SK-N-SH (cell line): ENCODE data around the gene ARGLU1. TPM values are rescaled to one million over a fixed set of nuclear protein-coding genes. Genes with fewer than 3 reads are reported as not detected.

ENCODE experiments used
- CTCF ChIA-PET: fragments of 300-600, 350-600 bp; formaldehyde crosslinking; extraction: SDS; loops from one replicate; lab custom pipeline; 2021; lab: Yijun Ruan, JAX
- POLR2A ChIA-PET: fragments of 350-600 bp; sonication (Branson Sonifier 250); formaldehyde crosslinking; extraction: SDS; loops from one replicate; lab custom pipeline; 2020; ENCODE audit warnings: antibody characterized with exemption, inconsistent platforms; lab: Yijun Ruan, JAX
- DNase-seq: peaks from one replicate; pipeline ENCODE4 v3.0.0; 2012
- H2AFZ ChIP-seq: fragments of 200-600 bp; sonication (generic); 2 replicates; pipeline ENCODE4 v1.8.1; 2016; ENCODE audit warnings: antibody characterized with exemption, mild to moderate bottlenecking, low read depth
- H3F3A ChIP-seq: fragments of 200-600 bp; sonication (generic); replicated peaks from 2 replicates; pipeline ENCODE3; 2016; ENCODE audit warnings: antibody characterized with exemption, mild to moderate bottlenecking; ENCODE audit not compliant: insufficient read depth
- H3K27ac ChIP-seq, 2 experiments: fragments of 200-500 bp in 1 of 2; fragments of 200-600 bp in 1 of 2; sonication (Bioruptor generic) in 1 of 2; sonication (generic), shearing (Covaris generic) in 1 of 2; 2 replicates each; pipeline versions ENCODE4 v1.5.1 to v1.6.1; 2014 to 2016; ENCODE audit warnings: low read depth in 2 of 2, inconsistent platforms in 1 of 2, low read length in 1 of 2, mild to moderate bottlenecking in 1 of 2, mixed read lengths in 1 of 2
- H3K27me3 ChIP-seq: fragments of 200-600 bp; sonication (generic), shearing (Covaris generic); 2 replicates; pipeline ENCODE4 v1.6.1; 2016; ENCODE audit warnings: mixed run types; ENCODE audit not compliant: insufficient read depth
- H3K36me3 ChIP-seq, 2 experiments: fragments of 200-500 bp in 1 of 2; fragments of 200-600 bp in 1 of 2; sonication (Bioruptor generic) in 1 of 2; sonication (generic) in 1 of 2; replicated peaks in 1 of 2; 2 replicates each; pipeline versions ENCODE3 to v1.5.1; 2014 to 2016; ENCODE audit warnings: low read length in 1 of 2, mild to moderate bottlenecking in 1 of 2; ENCODE audit not compliant: insufficient read depth in 2 of 2, control insufficient read depth in 1 of 2
- H3K4me1 ChIP-seq, 2 experiments: fragments of 200-500 bp in 1 of 2; fragments of 200-600 bp in 1 of 2; sonication (Bioruptor generic) in 1 of 2; sonication (generic), shearing (Covaris generic) in 1 of 2; 2 replicates each; pipeline versions ENCODE4 v1.5.1 to v1.6.1; 2014 to 2016; ENCODE audit warnings: low read depth in 1 of 2, low read length in 1 of 2, mixed run types in 1 of 2; ENCODE audit not compliant: insufficient read depth in 2 of 2, control insufficient read depth in 1 of 2
- H3K4me2 ChIP-seq: fragments of 200-600 bp; sonication (generic), shearing (Covaris generic); 2 replicates; pipeline ENCODE4 v1.6.1; 2017; ENCODE audit warnings: mixed run types
- H3K4me3 ChIP-seq, 2 experiments: fragments of 200-500 bp in 1 of 2; fragments of 200-600 bp in 1 of 2; sonication (Bioruptor generic) in 1 of 2; sonication (generic), shearing (Covaris generic) in 1 of 2; 2 replicates each; pipeline versions ENCODE4 v1.5.1 to v1.8.1; 2014 to 2016; ENCODE audit warnings: low read depth in 2 of 2, inconsistent platforms in 1 of 2, low read length in 1 of 2, mild to moderate bottlenecking in 1 of 2, mixed read lengths in 1 of 2, moderate library complexity in 1 of 2
- H3K79me2 ChIP-seq: fragments of 200-600 bp; sonication (generic); 2 replicates; pipeline ENCODE4 v1.8.1; 2017; ENCODE audit warnings: mild to moderate bottlenecking; ENCODE audit not compliant: insufficient read depth
- H3K9ac ChIP-seq: fragments of 200-600 bp; sonication (generic); 2 replicates; pipeline ENCODE4 v1.6.1; 2017; ENCODE audit warnings: mixed run types
- H3K9me2 ChIP-seq: fragments of 200-600 bp; sonication (generic); 2 replicates; pipeline ENCODE4 v1.6.1; 2017; ENCODE audit warnings: mixed run types
- H3K9me3 ChIP-seq: fragments of 200-600 bp; sonication (generic); 2 replicates; pipeline ENCODE4 v1.6.1; 2017; ENCODE audit warnings: mixed run types, mild to moderate bottlenecking, moderate library complexity
- H4K20me1 ChIP-seq: fragments of 200-600 bp; sonication (generic); 2 replicates; pipeline ENCODE4 v1.6.1; 2017; ENCODE audit warnings: mild to moderate bottlenecking, mixed run types; ENCODE audit not compliant: insufficient read depth
- CHD2 ChIP-seq: fragments of 150-350 bp; IDR thresholded peaks from 2 replicates; pipeline ENCODE4 v1.6.1; 2018; ENCODE audit warnings: low read length; ENCODE audit not compliant: partially characterized antibody
- EP300 ChIP-seq, 2 experiments: IDR thresholded peaks; 2 replicates each; pipeline versions ENCODE4 v1.4.0 to v1.6.1; 2012; ENCODE audit warnings: borderline replicate concordance in 1 of 2, low read depth in 1 of 2, low read length in 1 of 2
- EZH2phosphoT487 ChIP-seq: fragments of 200-600 bp; sonication (generic); IDR thresholded peaks from 2 replicates; pipeline ENCODE4 v1.6.1; 2017; ENCODE audit warnings: low read depth, mixed run types, mild to moderate bottlenecking, antibody characterized with exemption, moderate library complexity, borderline replicate concordance
- FOSL2 ChIP-seq: IDR thresholded peaks from 2 replicates; pipeline ENCODE4 v1.4.0; 2012; ENCODE audit warnings: low read depth, mild to moderate bottlenecking, moderate library complexity, borderline replicate concordance
- MEF2A ChIP-seq: IDR thresholded peaks from 2 replicates; pipeline ENCODE4 v1.4.0; 2012; ENCODE audit warnings: low read depth, borderline replicate concordance
- MXI1 ChIP-seq: IDR thresholded peaks from 2 replicates; pipeline ENCODE4 v1.6.1; 2012; ENCODE audit warnings: mild to moderate bottlenecking, low read depth, low read length, improper control_type of control experiment
- RFX5 ChIP-seq: IDR thresholded peaks from 2 replicates; pipeline ENCODE4 v1.6.1; 2012; ENCODE audit warnings: mild to moderate bottlenecking, improper control_type of control experiment, low read length
- SIN3A ChIP-seq: IDR thresholded peaks from 2 replicates; pipeline ENCODE4 v1.6.1; 2012; ENCODE audit warnings: low read depth, mild to moderate bottlenecking, low read length, moderate library complexity, borderline replicate concordance
- TCF12 ChIP-seq: IDR thresholded peaks from 2 replicates; pipeline ENCODE4 v1.4.0; 2012
- TEAD4 ChIP-seq: IDR thresholded peaks from 2 replicates; pipeline ENCODE4 v1.4.0; 2012; ENCODE audit warnings: mild to moderate bottlenecking, borderline replicate concordance; ENCODE audit not compliant: insufficient read depth
- YY1 ChIP-seq: IDR thresholded peaks from 2 replicates; pipeline ENCODE4 v1.4.0; 2012; ENCODE audit warnings: low read depth, mild to moderate bottlenecking
- WGBS: methylation state at CpG from one replicate; pipeline ENCODE4 v1.1.6; 2017; ENCODE audit warnings: low lambda C conversion rate; 5-methylcytosine and 5-hydroxymethylcytosine counted together
- polyA plus RNA-seq, 3 experiments: library from polyadenylated mRNA; depleted of rRNA; stranded (reverse); fragments of >200 nt; gene quantifications; 2 replicates each; pipeline ENCODE4 v1.2.3, GENCODE V29; 2012
- TF ChIP-seq, protein P1 (sequence below): fragments of 200-600 bp; sonication (generic); IDR thresholded peaks from 2 replicates; pipeline ENCODE4 v1.6.1; 2017; ENCODE audit warnings: antibody characterized with exemption, mild to moderate bottlenecking, moderate library complexity
- TF ChIP-seq, protein P2 (sequence below): IDR thresholded peaks from 2 replicates; pipeline ENCODE4 v1.6.1; 2012; ENCODE audit warnings: mild to moderate bottlenecking, low read depth, low read length, moderate library complexity
- TF ChIP-seq, protein P3 (sequence below): IDR thresholded peaks from 2 replicates; pipeline ENCODE4; 2012

ARGLU1 gene
- polyA plus RNA-seq, 1 of the 3 experiments (the other 2 are of a cell fraction): 101 TPM

DNA sequence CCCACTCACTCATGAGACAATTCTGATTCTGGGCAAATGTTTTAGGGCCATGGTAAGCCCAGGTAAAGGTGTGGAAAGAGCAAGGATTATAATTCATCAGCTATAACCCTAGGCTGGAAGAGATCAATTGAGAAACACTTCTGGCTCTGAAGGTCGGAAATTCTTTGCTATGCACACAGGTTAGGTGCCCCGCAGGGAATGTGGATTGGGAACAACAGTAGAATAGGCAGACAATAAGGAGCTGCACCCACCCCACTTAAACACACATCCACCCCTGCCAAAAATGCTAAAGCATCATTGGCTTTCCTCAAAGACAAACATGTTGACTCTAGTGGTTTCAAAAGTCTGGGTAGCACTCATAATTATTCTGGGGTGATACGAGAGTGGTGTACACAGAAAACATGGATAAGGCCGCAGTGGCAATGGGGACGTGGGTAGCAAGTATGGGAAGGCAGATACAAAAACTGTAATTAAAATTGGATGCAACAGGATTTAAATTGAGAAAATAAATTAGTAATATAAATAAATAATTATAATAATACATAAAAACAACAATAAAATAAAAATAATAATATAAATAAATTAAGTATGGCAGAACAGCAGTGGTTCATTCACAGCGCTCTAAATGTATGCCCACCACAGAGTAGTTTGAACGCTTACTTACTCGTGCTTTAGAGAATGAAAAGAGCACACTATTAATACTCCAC lies 41.0 kb downstream of the ARGLU1 start:
- POLR2A ChIA-PET: no interaction called here
- peaks cover 23% of the 10 kb centered on the region; the same call in 1 of the 2 replicates for H3K79me2 ChIP-seq
- no peaks in the 10 kb centered on the region for H3K9me3 ChIP-seq
- H2AFZ ChIP-seq: no peak overlapping the region
- no peaks in the 10 kb centered on the region for H4K20me1 ChIP-seq
- no peaks in the 10 kb centered on the region for H3F3A ChIP-seq
- no peak overlapping the region for H3K4me3 ChIP-seq
- no peak overlapping the region for H3K9ac ChIP-seq
- CTCF ChIA-PET: interaction anchor here (0.8 kb wide), 1 partner anchor 597 kb away, joined by 3 read pairs; no protein-coding TSS in a partner anchor
- no peak for TF ChIP-seq EP300 (IDR thresholded peaks at IDR 0.05; ENCODE audit: borderline replicate concordance in 1 of 2, low read depth in 1 of 2, low read length in 1 of 2)
- no peak for TF ChIP-seq RFX5
- no peak for TF ChIP-seq FOSL2
- TF ChIP-seq, protein P1, sequence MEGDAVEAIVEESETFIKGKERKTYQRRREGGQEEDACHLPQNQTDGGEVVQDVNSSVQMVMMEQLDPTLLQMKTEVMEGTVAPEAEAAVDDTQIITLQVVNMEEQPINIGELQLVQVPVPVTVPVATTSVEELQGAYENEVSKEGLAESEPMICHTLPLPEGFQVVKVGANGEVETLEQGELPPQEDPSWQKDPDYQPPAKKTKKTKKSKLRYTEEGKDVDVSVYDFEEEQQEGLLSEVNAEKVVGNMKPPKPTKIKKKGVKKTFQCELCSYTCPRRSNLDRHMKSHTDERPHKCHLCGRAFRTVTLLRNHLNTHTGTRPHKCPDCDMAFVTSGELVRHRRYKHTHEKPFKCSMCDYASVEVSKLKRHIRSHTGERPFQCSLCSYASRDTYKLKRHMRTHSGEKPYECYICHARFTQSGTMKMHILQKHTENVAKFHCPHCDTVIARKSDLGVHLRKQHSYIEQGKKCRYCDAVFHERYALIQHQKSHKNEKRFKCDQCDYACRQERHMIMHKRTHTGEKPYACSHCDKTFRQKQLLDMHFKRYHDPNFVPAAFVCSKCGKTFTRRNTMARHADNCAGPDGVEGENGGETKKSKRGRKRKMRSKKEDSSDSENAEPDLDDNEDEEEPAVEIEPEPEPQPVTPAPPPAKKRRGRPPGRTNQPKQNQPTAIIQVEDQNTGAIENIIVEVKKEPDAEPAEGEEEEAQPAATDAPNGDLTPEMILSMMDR: no peak
- no peaks in the 10 kb centered on the region for H3K36me3 ChIP-seq
- H3K27ac ChIP-seq: no peak overlapping the region
- H3K27me3 ChIP-seq: no peaks in the 10 kb centered on the region
- H3K9me2 ChIP-seq: no peaks in the 10 kb centered on the region
- no peak overlapping the region for H3K4me2 ChIP-seq
- no peak for DNase-seq
- WGBS: 93% methylated on average over 8 of the region's 8 CpGs
- H3K4me1 ChIP-seq: peaks cover 0 to 59% of the 10 kb centered on the region in 2 experiments; a peak in 2 of 4 replicates

DNA sequence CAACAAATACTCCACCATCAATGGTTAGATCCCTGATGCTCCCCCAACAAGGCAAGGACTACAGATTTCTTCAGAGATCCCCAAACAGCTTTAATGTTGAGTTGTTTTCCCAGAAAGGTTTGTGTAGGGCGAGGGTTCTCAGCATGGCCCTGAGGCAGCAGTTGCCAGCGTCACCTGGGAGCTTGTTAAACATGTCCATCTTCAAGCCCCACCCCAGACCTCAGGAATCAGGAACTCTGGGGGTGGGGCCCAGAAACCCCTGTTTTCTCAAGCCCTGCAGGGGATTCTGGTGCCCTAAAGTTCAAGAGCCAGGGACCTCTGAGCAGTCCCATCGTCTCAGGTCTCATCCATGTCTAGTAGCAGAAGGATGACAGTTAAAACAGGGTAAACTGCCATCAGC lies 42.1 kb downstream of the ARGLU1 start:
- Histone ChIP-seq H3K9me3 (no peaks in the 10 kb centered on the region), H3K79me2 (peaks cover 15% of the 10 kb centered on the region; the same call in 1 of the 2 replicates), H3K27ac (no peak overlapping the region), H3K27me3 (no peaks in the 10 kb centered on the region), H3F3A (no peaks in the 10 kb centered on the region), H3K4me3 (no peak overlapping the region), H3K4me2 (no peak overlapping the region), H4K20me1 (no peaks in the 10 kb centered on the region), H3K4me1 (peaks cover 0 to 55% of the 10 kb centered on the region in 2 experiments; a peak in 2 of 4 replicates), H2AFZ (no peak overlapping the region), H3K9me2 (no peaks in the 10 kb centered on the region), H3K36me3 (no peaks in the 10 kb centered on the region), H3K9ac (no peak overlapping the region)
- TF ChIP-seq, protein P2, sequence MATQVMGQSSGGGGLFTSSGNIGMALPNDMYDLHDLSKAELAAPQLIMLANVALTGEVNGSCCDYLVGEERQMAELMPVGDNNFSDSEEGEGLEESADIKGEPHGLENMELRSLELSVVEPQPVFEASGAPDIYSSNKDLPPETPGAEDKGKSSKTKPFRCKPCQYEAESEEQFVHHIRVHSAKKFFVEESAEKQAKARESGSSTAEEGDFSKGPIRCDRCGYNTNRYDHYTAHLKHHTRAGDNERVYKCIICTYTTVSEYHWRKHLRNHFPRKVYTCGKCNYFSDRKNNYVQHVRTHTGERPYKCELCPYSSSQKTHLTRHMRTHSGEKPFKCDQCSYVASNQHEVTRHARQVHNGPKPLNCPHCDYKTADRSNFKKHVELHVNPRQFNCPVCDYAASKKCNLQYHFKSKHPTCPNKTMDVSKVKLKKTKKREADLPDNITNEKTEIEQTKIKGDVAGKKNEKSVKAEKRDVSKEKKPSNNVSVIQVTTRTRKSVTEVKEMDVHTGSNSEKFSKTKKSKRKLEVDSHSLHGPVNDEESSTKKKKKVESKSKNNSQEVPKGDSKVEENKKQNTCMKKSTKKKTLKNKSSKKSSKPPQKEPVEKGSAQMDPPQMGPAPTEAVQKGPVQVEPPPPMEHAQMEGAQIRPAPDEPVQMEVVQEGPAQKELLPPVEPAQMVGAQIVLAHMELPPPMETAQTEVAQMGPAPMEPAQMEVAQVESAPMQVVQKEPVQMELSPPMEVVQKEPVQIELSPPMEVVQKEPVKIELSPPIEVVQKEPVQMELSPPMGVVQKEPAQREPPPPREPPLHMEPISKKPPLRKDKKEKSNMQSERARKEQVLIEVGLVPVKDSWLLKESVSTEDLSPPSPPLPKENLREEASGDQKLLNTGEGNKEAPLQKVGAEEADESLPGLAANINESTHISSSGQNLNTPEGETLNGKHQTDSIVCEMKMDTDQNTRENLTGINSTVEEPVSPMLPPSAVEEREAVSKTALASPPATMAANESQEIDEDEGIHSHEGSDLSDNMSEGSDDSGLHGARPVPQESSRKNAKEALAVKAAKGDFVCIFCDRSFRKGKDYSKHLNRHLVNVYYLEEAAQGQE: no peak
- TF ChIP-seq SIN3A (no peak), TCF12 (no peak), RFX5 (no peak), TEAD4 (no peak), MEF2A (no peak), EZH2phosphoT487 (no peak), CHD2 (no peak), YY1 (no peak), MXI1 (no peak)
- TF ChIP-seq, protein P3, sequence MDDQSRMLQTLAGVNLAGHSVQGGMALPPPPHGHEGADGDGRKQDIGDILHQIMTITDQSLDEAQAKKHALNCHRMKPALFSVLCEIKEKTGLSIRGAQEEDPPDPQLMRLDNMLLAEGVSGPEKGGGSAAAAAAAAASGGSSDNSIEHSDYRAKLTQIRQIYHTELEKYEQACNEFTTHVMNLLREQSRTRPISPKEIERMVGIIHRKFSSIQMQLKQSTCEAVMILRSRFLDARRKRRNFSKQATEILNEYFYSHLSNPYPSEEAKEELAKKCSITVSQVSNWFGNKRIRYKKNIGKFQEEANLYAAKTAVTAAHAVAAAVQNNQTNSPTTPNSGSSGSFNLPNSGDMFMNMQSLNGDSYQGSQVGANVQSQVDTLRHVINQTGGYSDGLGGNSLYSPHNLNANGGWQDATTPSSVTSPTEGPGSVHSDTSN: no peak
- 70% methylated on average over 1 of the region's 3 CpGs for WGBS
- no peak for DNase-seq
- POLR2A ChIA-PET: no interaction called here
- CTCF ChIA-PET: interaction anchor here (2.2 kb wide), 1 partner anchor 10 kb away, joined by 8 read pairs; the partner anchor contains the start of gene EFNB2
